ENCODE data around the gene SCN2B. TPM values are rescaled to one million over a fixed set of nuclear protein-coding genes. Genes with fewer than 3 reads are reported as not detected.
A peak's percentile ranks its signal among the peaks of the same experiment; 100 is the strongest.

SCN2B gene
- total RNA-seq, 1 donor from 2014 or later = 0.12 TPM

- TF ChIP-seq CTCF (IDR thresholded peaks at IDR 0.05) = no peak
- no peak for DNase-seq (ENCODE audit: low spot score)
- no peaks in the 10 kb centered on the region for H3K9me3 Mint-ChIP-seq (ENCODE audit: low read depth)
- peaks cover 1% of the 10 kb centered on the region for H3K36me3 Mint-ChIP-seq (ENCODE audit: low read depth)
- peak within 1 kb of the TSS; percentile 68 for H3K4me3 Mint-ChIP-seq (ENCODE audit: unreplicated experiment)
- peaks cover 4% of the 10 kb centered on the region for H3K4me1 Mint-ChIP-seq (ENCODE audit: low read depth)
- peaks cover 51% of the 10 kb centered on the region for H3K27me3 Mint-ChIP-seq (ENCODE audit: low read depth)
- H3K27ac Mint-ChIP-seq (ENCODE audit: unreplicated experiment) = no peak within 1 kb of the TSS
These were observed 23.6 kb downstream of the SCN2B start, which contains the start of gene SCN4B for GRCh38 chr11:118152552-118153471. SCN4B (minus strand) TSS chr11:118152823; CDS start chr11:118152673, 150 bp downstream.

- TF ChIP-seq CTCF (IDR thresholded peaks at IDR 0.05) = no peak
- Mint-ChIP-seq H3K9me3 (ENCODE audit: low read depth) (no peaks in the 10 kb centered on the region), H3K36me3 (ENCODE audit: low read depth) (peaks cover 1% of the 10 kb centered on the region), H3K4me1 (ENCODE audit: low read depth) (peaks cover 3% of the 10 kb centered on the region), H3K27me3 (ENCODE audit: low read depth) (peaks cover 44% of the 10 kb centered on the region), H3K4me3 (ENCODE audit: unreplicated experiment) (peak overlapping the region; percentile 68), H3K27ac (ENCODE audit: unreplicated experiment) (no peak overlapping the region)
- no peak for DNase-seq (ENCODE audit: low spot score)
These were observed 24.4 kb downstream of the SCN2B start for GRCh38 chr11:118152020-118152551.

- Mint-ChIP-seq H3K27ac (ENCODE audit: unreplicated experiment) (no peak overlapping the region), H3K27me3 (ENCODE audit: low read depth) (peaks cover 39% of the 10 kb centered on the region), H3K9me3 (ENCODE audit: low read depth) (no peaks in the 10 kb centered on the region), H3K4me3 (ENCODE audit: unreplicated experiment) (no peak overlapping the region), H3K36me3 (ENCODE audit: low read depth) (peaks cover 1% of the 10 kb centered on the region), H3K4me1 (ENCODE audit: low read depth) (peaks cover under 1% of the 10 kb centered on the region)
- TF ChIP-seq CTCF (IDR thresholded peaks at IDR 0.05) = no peak
- DNase-seq (ENCODE audit: low spot score) = no peak
These were observed 25.0 kb downstream of the SCN2B start for GRCh38 chr11:118151431-118151830.

- H3K4me1 Mint-ChIP-seq (ENCODE audit: low read depth) = peaks cover 4% of the 10 kb centered on the region
- peaks cover 32% of the 10 kb centered on the region for H3K27me3 Mint-ChIP-seq (ENCODE audit: low read depth)
- no peak overlapping the region for H3K4me3 Mint-ChIP-seq (ENCODE audit: unreplicated experiment)
- no peak overlapping the region for H3K27ac Mint-ChIP-seq (ENCODE audit: unreplicated experiment)
- no peak for DNase-seq (ENCODE audit: low spot score)
- H3K36me3 Mint-ChIP-seq (ENCODE audit: low read depth) = peaks cover 1% of the 10 kb centered on the region
- no peak for TF ChIP-seq CTCF (IDR thresholded peaks at IDR 0.05)
- H3K9me3 Mint-ChIP-seq (ENCODE audit: low read depth) = no peaks in the 10 kb centered on the region
These were observed 26.9 kb downstream of the SCN2B start for GRCh38 chr11:118149493-118149892.

- H3K36me3 Mint-ChIP-seq (ENCODE audit: low read depth) = peaks cover under 1% of the 10 kb centered on the region
- no peaks in the 10 kb centered on the region for H3K9me3 Mint-ChIP-seq (ENCODE audit: low read depth)
- H3K4me1 Mint-ChIP-seq (ENCODE audit: low read depth) = peaks cover 4% of the 10 kb centered on the region
- peaks cover 32% of the 10 kb centered on the region for H3K27me3 Mint-ChIP-seq (ENCODE audit: low read depth)
- no peak overlapping the region for H3K27ac Mint-ChIP-seq (ENCODE audit: unreplicated experiment)
- H3K4me3 Mint-ChIP-seq (ENCODE audit: unreplicated experiment) = no peak overlapping the region
- TF ChIP-seq CTCF (IDR thresholded peaks at IDR 0.05) = no peak
- DNase-seq (ENCODE audit: low spot score) = no peak
These were observed 27.6 kb downstream of the SCN2B start for GRCh38 chr11:118148856-118149255.

All from chondrocyte (in vitro differentiated cells).